Kidney (tissue), 14 donors: ENCODE results near the gene NRF1. TPM values are rescaled to one million over a fixed set of nuclear protein-coding genes. Genes with fewer than 3 reads are reported as not detected.

Experiments
- DNase-seq, 5 donors: peaks; one replicate each; pipeline ENCODE4 v3.0.0-alpha.2; 2013 to 2020
- FAIRE-seq: peaks from 2 replicates; lab custom pipeline; 2012; peaks lifted over from hg19 to GRCh38; lab: Jason Lieb, UNC
- H3K27ac ChIP-seq, 2 donors: one replicate each; pipeline ENCODE4 v1.7.0; 2013; ENCODE audit warnings: low read depth in 2 of 2, low read length in 2 of 2, inconsistent platforms in 1 of 2
- H3K27me3 ChIP-seq: one replicate; pipeline ENCODE4 v1.7.1; 2013; ENCODE audit warnings: low read length, inconsistent platforms; ENCODE audit not compliant: control insufficient read depth, insufficient read depth
- H3K36me3 ChIP-seq, 3 donors: one replicate each; pipeline versions ENCODE4 v1.7.0 to v1.7.1; 2013; ENCODE audit warnings: low read length in 3 of 3, control low read depth in 1 of 3, inconsistent platforms in 1 of 3; ENCODE audit not compliant: insufficient read depth in 3 of 3, control insufficient read depth in 2 of 3
- H3K4me1 ChIP-seq, 3 donors: one replicate each; pipeline versions ENCODE4 v1.7.0 to v1.7.1; 2013; ENCODE audit warnings: low read length in 3 of 3, inconsistent platforms in 1 of 3, low read depth in 1 of 3; ENCODE audit not compliant: control insufficient read depth in 2 of 3, insufficient read depth in 2 of 3
- H3K4me3 ChIP-seq, 3 donors: one replicate each; pipeline versions ENCODE4 v1.7.0 to v1.8.1; 2013; ENCODE audit warnings: low read length in 3 of 3, control low read depth in 1 of 3, inconsistent platforms in 1 of 3
- H3K9ac ChIP-seq, 3 donors: one replicate each; pipeline versions ENCODE4 v1.7.0 to v1.7.1; 2013; ENCODE audit warnings: low read length in 3 of 3, control low read depth in 1 of 3, inconsistent platforms in 1 of 3
- H3K9me3 ChIP-seq, 3 donors: one replicate each; pipeline versions ENCODE4 v1.7.0 to v1.7.1; 2013; ENCODE audit warnings: low read length in 3 of 3, control low read depth in 1 of 3, inconsistent platforms in 1 of 3; ENCODE audit not compliant: control insufficient read depth in 2 of 3, insufficient read depth in 1 of 3
- intact Hi-C: fragments of 100-400 bp; cut with DNase I; formaldehyde crosslinking; loops from one replicate; pipeline ENCODE4 v1.11.1; 2022
- polyA plus RNA-seq: library from polyadenylated mRNA; stranded (reverse); fragments of 350-450 nt; fragmentation: Illumina TruSeq; extraction: RNeasy Lipid Tissue Mini Kit (QIAGEN cat#74804); gene quantifications from one replicate; pipeline ENCODE4 v1.2.3, GENCODE V29; 2014; ENCODE audit warnings: low read depth, low replicate concordance; ENCODE audit not compliant: insufficient read depth
- total RNA-seq: library from RNA; stranded (reverse); fragmentation: NEBNext Ultra II Directional; extraction: Animal tissue kit (Norgen Biotek cat#: 25700); gene quantifications from one replicate; pipeline ENCODE4 v1.2.1, GENCODE V29; 2021
- TF ChIP-seq, protein P1 (sequence below): IDR thresholded peaks from 3 replicates; pipeline ENCODE4 v1.5.1; 2012; ENCODE audit warnings: mild to moderate bottlenecking, moderate library complexity, borderline replicate concordance; ENCODE audit not compliant: insufficient read depth; ENCODE audit errors: extremely low read depth
- donor health status: control.
- donor health status: control.
- donor health status: control.
- donor health status: control.
- donor health status: control.
- donor health status: DM: yes; HTN: yes; CAD: no.
- donor health status: Normal renal cell carcinoma (clear cell type).

NRF1 gene
- total and polyA plus RNA-seq, 2 donors from 2014 or later, result 8.8 to 19.4 TPM

DNA sequence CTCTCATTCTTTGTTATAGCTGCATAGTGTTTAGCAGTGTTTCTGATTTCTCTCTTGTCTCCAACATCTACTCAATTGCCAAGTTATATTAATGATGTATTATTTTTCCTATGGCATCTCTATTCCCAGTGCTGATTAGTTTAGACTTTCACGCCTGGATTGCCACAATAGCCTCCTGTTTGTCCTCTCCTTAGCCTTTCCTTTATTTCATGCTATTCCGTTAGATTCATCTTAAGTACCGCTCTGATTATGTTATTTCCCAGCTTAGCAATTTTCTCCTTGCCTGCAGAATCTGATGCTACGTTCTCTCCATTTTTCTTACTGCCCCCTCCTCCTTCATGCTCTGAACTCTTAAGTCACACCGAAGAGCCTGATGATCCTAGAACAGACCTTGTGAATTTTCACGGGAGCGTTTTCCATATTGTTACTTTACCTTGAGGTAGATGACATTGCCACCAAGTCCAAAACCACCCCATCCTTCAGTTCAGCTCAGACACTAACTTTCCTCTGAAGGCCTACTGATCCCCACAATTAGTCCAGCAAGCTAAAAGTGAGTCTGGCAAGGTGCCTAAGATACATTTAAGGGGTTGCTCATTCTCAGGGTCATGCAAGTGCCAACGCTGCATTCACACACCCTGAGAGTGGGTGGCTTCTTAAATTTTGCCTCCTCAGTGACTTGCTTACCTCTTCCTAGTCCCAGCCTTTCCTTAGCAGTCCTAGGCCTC is 6.6 kb upstream of the NRF1 start:
- Histone ChIP-seq H3K27ac (no peak overlapping the region), H3K4me1 (peaks cover 0 to 3% (median 0%) of the 10 kb centered on the region in 3 donors), H3K27me3 (no peaks in the 10 kb centered on the region), H3K9me3 (no peaks in the 10 kb centered on the region), H3K4me3 (no peak overlapping the region), H3K36me3 (peaks cover 0 to 3% (median 0%) of the 10 kb centered on the region in 3 donors), H3K9ac (no peak overlapping the region)
- DNase-seq (no peak), FAIRE-seq (no peak)
- TF ChIP-seq, protein P1, sequence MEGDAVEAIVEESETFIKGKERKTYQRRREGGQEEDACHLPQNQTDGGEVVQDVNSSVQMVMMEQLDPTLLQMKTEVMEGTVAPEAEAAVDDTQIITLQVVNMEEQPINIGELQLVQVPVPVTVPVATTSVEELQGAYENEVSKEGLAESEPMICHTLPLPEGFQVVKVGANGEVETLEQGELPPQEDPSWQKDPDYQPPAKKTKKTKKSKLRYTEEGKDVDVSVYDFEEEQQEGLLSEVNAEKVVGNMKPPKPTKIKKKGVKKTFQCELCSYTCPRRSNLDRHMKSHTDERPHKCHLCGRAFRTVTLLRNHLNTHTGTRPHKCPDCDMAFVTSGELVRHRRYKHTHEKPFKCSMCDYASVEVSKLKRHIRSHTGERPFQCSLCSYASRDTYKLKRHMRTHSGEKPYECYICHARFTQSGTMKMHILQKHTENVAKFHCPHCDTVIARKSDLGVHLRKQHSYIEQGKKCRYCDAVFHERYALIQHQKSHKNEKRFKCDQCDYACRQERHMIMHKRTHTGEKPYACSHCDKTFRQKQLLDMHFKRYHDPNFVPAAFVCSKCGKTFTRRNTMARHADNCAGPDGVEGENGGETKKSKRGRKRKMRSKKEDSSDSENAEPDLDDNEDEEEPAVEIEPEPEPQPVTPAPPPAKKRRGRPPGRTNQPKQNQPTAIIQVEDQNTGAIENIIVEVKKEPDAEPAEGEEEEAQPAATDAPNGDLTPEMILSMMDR, result no peak
- intact Hi-C loops, result no loop called here

DNA sequence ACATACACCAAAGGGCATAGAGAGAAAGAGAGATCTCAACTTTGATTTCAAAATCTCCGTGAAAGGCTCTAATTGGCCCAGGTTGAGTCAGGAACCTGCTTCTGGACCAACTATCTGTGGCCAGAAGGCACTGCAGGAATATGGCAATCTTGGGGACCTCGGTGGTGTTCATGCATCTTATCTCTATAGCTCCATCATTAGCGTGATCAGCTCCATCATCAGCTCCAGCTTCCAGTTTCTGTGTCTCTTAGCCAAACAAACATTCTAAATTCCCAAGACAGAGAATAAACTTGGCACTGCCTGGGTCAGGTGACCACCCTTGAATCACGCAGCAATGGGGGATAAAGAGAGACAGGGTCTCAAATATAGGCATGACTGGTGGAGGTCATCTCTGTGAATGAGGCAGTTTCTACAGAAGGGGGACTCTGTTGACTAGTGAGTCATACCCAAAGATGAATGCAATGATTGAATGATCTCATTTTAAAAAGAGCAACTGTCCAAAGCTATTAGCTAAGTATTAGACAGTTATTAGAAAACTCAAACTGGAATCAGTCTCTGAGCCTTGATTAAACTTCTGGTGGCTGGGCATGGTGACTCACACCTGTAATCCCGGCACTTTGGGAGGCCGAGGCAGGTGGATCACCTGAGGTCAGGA is 5.4 kb upstream of the NRF1 start:
- H3K27ac ChIP-seq, result no peak overlapping the region
- no peaks in the 10 kb centered on the region for H3K27me3 ChIP-seq
- no peak overlapping the region for H3K9ac ChIP-seq
- intact Hi-C loops, result no loop called here
- no peaks in the 10 kb centered on the region for H3K9me3 ChIP-seq
- DNase-seq, result no peak
- TF ChIP-seq, protein P1, result no peak
- H3K4me1 ChIP-seq, result peaks cover 0 to 3% (median 3%) of the 10 kb centered on the region in 3 donors
- peaks cover 0 to 3% (median 0%) of the 10 kb centered on the region in 3 donors for H3K36me3 ChIP-seq
- no peak for FAIRE-seq
- no peak overlapping the region for H3K4me3 ChIP-seq

DNA sequence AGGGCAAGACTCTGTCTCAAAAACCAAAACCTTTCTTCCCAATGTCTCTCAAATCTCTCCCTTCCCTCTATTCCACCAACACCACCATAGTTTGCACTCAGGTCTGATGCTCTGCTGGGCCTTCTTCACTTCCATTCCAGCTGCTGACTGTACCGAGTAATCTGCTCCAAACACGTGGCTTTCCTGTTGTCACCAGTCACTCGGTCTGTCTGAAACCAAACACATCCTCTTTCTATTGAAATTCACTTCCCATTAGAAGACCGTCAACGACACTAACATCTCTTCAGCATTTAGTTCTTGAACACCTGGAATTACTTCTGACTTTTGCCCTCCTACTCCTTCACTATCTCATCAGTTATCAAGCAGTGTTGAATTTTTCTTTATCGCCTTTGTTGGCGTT is 4.7 kb upstream of the NRF1 start:
- no peak overlapping the region for H3K9ac ChIP-seq
- no peak for FAIRE-seq
- TF ChIP-seq, protein P1, result no peak
- intact Hi-C loops, result no loop called here
- peaks cover 0 to 3% (median 3%) of the 10 kb centered on the region in 3 donors for H3K4me1 ChIP-seq
- no peak overlapping the region for H3K27ac ChIP-seq
- no peak overlapping the region for H3K4me3 ChIP-seq
- DNase-seq, result no peak
- H3K9me3 ChIP-seq, result no peaks in the 10 kb centered on the region
- H3K27me3 ChIP-seq, result no peaks in the 10 kb centered on the region
- peaks cover 0 to 3% (median 0%) of the 10 kb centered on the region in 3 donors for H3K36me3 ChIP-seq
